HG03378 (cell line): ENCODE measurements around the gene CES2.

Source experiments
- ATAC-seq: cut with Tn5 transposase; IDR thresholded peaks from one replicate; pipeline ENCODE4 v1.9.1; 2021; ENCODE audit warnings: mild to moderate bottlenecking, moderate library complexity; ENCODE audit not compliant: unreplicated experiment

Gene CES2

GRCh38 chr16:66902648-66903543 lies 32.4 kb upstream of the CES2 start:
- ATAC-seq = no peak

GRCh38 chr16:66903544-66904427 lies 31.5 kb upstream of the CES2 start:
- ATAC-seq = no peak

DNA sequence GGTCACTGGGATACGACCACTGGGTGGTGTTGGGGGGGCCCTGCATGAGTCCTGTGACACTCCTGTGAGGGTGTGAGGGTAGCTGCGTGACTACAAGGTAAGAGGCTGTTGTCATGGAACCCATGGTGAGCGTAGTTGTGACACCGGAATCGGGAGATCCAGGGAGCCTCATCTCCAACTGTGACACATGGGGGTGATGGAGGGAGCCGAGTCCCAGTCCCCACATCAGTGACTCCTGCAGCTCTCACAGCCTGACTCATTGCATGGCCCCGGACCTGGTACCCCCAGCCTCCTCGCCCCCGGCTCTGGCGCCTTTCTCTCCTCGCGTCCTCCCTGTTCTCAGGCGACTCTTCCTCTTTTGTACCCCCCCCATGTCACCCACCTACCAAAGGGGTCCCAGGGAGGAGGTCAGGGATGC lies 30.9 kb upstream of the CES2 start:
- no peak for ATAC-seq

DNA sequence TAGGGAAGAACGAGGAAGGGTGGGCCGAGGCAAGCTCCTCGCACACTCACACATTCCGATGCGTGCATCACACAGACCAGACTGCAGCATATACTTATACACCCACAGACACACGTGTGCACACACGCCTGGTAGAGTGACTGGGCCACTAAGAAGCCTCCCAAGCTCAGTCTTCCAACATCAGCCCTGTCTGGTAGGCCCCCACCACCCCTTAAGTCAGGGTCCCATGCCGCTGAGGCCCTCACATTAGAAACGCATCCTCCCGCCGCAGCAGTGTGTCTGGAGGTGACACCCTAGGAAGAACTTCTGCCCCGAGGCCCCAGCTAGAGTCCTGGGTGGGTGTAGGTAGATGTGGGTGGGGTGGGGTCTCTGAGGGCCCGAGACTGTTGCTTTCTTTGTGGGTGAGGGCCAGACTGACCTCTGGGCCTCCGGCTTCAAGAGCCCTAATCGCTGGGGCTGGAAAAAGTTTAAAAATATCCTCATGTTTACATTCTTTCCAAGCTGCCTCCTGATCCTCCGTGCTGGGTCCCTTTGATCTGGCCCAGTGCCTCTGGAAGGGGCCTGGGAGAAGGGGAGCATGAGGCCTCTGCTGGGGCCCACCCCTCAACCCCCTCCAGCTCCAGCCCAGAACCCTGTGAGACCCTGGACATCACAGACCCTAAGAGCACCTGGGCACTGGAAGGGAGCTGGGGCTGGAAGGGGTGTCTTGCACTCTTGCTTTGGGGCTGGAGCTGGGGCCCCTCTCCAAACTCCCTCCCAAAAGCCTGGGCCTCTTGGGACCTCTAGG lies 30.3 kb upstream of the CES2 start:
- ATAC-seq = no peak

GRCh38 chr16:66905633-66906539 lies 29.4 kb upstream of the CES2 start:
- no peak for ATAC-seq

DNA sequence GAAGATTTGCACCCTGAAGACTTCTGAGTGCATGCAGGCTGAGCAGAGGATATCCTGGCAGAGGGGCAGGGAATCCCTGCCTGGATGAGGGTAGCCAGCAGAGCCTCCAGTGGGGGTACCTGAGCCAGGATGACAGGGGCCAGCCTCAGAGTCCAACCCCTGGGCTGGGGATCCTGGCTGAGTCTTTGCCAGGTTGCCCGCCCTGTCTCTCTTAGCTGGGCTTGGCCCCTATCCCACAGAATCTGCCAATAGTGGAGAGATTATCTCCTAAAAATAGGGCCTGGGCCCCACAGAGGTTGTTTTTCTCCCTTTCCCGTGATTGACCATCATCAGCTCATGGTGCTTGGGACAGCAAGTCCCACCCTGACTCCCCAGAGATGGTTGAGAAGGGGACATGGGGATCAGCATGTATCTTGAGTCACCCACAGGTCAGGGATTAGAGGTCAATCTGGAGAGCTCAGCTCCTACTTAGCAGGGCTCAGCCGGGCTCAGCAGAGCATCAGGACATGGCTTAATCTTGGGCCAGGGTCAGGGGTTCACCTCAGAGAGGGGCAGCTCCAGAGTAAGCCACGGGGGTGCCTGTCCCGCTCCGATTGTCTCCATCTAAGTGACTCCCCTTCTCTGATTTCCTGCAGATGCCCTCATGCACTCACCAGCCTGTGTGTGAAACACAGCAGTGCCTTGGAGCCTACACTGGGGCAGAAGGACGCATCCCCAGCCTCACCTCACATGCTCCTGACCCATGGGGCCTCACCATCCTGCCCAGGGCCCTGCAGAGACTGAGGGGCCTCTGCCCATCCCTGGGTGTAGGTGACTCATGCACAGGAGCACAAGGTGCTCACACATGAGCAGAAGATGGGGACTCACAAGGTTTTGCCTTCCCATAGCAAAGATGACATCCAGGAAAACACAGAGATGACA lies 28.1 kb upstream of the CES2 start:
- ATAC-seq = no peak

GRCh38 chr16:66908116-66908515 lies 27.2 kb upstream of the CES2 start:
- no peak for ATAC-seq

- no peak for ATAC-seq
Measured at GRCh38 chr16:66908762-66909559, 26.4 kb upstream of the CES2 start.

GRCh38 chr16:66910175-66910940 lies 25.0 kb upstream of the CES2 start:
- ATAC-seq = no peak

- ATAC-seq = no peak
Measured at GRCh38 chr16:66911112-66911511, 24.2 kb upstream of the CES2 start.

- no peak for ATAC-seq
Measured at GRCh38 chr16:66911801-66912200, 23.5 kb upstream of the CES2 start.

DNA sequence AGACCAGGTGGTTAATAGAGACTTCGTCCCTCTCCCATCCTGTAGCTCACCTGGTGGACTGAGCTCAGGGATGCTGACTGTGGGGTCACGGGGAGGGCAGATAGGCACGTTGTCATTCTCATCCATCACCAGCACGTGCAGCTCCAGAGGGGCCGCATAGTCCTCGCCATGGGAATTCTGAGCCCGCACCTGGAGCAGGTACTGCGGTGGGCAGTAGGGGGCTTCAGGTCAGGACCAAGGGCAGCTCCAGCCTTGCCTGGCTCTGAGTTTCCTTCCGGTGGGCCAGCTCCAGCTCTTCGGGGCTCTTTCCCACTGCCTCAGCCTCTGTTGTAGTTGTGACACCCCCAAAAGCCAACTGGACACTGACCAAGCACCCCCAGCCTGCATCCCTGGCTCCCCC lies 22.2 kb upstream of the CES2 start:
- ATAC-seq = no peak

DNA sequence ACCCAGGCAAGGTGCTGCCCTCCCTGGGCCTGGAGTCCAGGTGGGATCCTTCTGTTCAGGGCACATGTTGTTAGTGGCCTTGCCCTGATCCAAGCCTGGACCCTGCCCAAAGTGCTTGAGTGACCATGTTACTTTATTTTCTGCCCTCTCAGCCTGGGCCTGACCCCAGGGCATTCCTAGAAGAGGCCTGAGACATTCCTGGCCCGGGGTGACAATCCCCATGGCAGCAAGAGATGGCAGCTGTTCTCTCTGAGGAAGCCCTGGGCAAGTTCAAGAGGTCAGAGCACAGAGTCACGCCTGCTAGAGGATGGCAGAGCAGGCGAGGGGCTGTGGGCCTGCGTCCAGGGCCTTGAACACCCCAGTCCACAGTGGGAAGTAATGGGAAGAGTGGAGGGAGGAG lies 21.6 kb upstream of the CES2 start:
- ATAC-seq = no peak

DNA sequence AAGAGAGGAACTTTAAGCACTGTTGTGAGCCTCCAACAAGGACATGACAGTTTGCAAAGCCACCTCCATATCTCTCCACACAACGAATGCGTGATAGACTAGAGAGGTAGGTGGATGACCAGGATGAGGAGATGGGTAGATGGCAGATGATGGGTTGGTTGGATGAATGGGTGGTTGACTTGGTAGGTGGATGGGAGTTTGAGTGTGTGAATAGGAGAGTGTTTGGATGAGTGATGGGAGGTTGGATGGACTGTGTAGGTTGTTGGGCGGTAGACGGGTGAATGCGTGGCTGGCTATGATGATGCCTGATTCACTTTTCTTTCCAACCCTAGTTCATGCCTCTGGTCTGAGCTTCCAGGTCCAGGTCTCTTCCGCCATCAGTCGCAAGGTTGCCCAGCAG lies 20.8 kb upstream of the CES2 start:
- no peak for ATAC-seq

DNA sequence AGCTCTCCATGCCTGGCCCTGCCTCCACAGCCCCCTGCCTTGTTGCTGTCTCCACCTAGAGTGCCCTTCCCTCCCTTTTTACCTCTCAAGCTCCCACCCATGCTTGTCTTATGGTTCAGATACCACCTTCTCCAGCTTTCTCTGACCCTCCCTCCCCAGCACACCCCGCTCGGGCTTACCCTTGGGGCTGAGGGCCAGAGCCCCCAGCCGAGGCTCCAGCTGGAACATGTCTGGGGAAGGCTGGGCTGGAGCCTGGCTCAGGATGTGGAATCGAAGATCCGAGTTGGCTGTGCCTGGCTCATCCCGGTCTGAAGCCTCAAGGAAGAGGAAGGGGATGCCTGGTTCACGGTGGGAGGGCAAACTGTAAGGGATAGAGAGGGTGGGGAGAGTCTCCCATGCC lies 20.3 kb upstream of the CES2 start:
- no peak for ATAC-seq

- ATAC-seq = no peak
Measured at GRCh38 chr16:66916518-66916917, 18.8 kb upstream of the CES2 start.

DNA sequence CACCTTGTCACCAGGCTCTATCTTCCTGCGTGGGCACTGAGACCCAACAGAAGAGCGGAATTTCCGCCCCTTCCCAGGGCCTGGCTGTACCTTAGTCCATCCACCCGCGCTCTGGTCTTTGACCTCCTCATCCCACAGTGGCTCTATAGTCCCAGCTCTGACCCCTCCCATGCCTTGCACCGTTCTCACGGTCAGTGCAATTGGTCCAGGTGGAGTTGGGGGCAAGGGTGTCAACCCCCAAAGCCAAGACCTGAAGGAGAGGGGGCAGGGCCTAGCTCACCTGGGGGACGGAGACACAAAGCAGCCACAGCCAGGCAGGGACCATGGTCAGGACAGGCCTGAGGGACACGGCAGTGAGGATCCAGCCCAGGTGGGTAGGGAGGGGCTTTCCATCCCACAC lies 17.6 kb upstream of the CES2 start:
- ATAC-seq = no peak

GRCh38 chr16:66918355-66918754 lies 17.0 kb upstream of the CES2 start:
- ATAC-seq = no peak
